ENCODE data around the gene ARHGEF6.

The ARHGEF6 gene

GRCh38 chrX:136656361-136656964, 124.3 kb downstream of the ARHGEF6 start:
- H3K4me1 ChIP-seq (ENCODE audit: control insufficient read depth in 2 of 2, insufficient read depth in 2 of 2, low read length in 2 of 2), result no peaks in the 10 kb centered on the region

GRCh38 chrX:136652822-136653723, 127.7 kb downstream of the ARHGEF6 start:
- Histone ChIP-seq H3K27ac (ENCODE audit: low read depth in 2 of 2, low read length in 2 of 2) (no peak overlapping the region), H3K9ac (ENCODE audit: low read depth in 1 of 2, low read length in 2 of 2) (no peak overlapping the region), H3K27me3 (ENCODE audit: control insufficient read depth in 2 of 2, insufficient read depth in 2 of 2, low read length in 2 of 2) (no peaks in the 10 kb centered on the region), H3K36me3 (ENCODE audit: control insufficient read depth in 2 of 2, insufficient read depth in 2 of 2, low read length in 2 of 2) (no peaks in the 10 kb centered on the region), H3K9me3 (ENCODE audit: control insufficient read depth in 2 of 2, low read length in 2 of 2) (no peaks in the 10 kb centered on the region), H3K4me1 (ENCODE audit: control insufficient read depth in 2 of 2, insufficient read depth in 2 of 2, low read length in 2 of 2) (no peaks in the 10 kb centered on the region), H3K4me3 (ENCODE audit: low read length in 2 of 2) (no peak overlapping the region)

More at GRCh38 chrX:136656361-136656964, 124.3 kb downstream of the ARHGEF6 start:
- Histone ChIP-seq H3K9ac (ENCODE audit: low read depth in 1 of 2, low read length in 2 of 2) (no peak overlapping the region), H3K27me3 (ENCODE audit: control insufficient read depth in 2 of 2, insufficient read depth in 2 of 2, low read length in 2 of 2) (no peaks in the 10 kb centered on the region), H3K27ac (ENCODE audit: low read depth in 2 of 2, low read length in 2 of 2) (no peak overlapping the region), H3K4me3 (ENCODE audit: low read length in 2 of 2) (no peak overlapping the region), H3K36me3 (ENCODE audit: control insufficient read depth in 2 of 2, insufficient read depth in 2 of 2, low read length in 2 of 2) (no peaks in the 10 kb centered on the region), H3K9me3 (ENCODE audit: control insufficient read depth in 2 of 2, low read length in 2 of 2) (no peaks in the 10 kb centered on the region)

- no peaks in the 10 kb centered on the region for H3K4me1 ChIP-seq (ENCODE audit: control insufficient read depth in 2 of 2, insufficient read depth in 2 of 2, low read length in 2 of 2)
- H3K9me3 ChIP-seq (ENCODE audit: control insufficient read depth in 2 of 2, low read length in 2 of 2), result no peaks in the 10 kb centered on the region
- H3K4me3 ChIP-seq (ENCODE audit: low read length in 2 of 2), result peak overlapping the region in 1 of 2 donors; percentile 15
- H3K27me3 ChIP-seq (ENCODE audit: control insufficient read depth in 2 of 2, insufficient read depth in 2 of 2, low read length in 2 of 2), result peaks cover 0 to 2% of the 10 kb centered on the region in 2 donors
- no peaks in the 10 kb centered on the region for H3K36me3 ChIP-seq (ENCODE audit: control insufficient read depth in 2 of 2, insufficient read depth in 2 of 2, low read length in 2 of 2)
- no peak overlapping the region for H3K27ac ChIP-seq (ENCODE audit: low read depth in 2 of 2, low read length in 2 of 2)
- H3K9ac ChIP-seq (ENCODE audit: low read depth in 1 of 2, low read length in 2 of 2), result no peak overlapping the region
Measured at GRCh38 chrX:136650811-136651210, 129.9 kb downstream of the ARHGEF6 start.

GRCh38 chrX:136647677-136648360, 132.9 kb downstream of the ARHGEF6 start, which contains the start of gene CD40LG:
TSS of gene CD40LG (plus strand) at chrX:136648158. CDS start at chrX:136648249, 91 bp downstream.
- Histone ChIP-seq H3K36me3 (ENCODE audit: control insufficient read depth in 2 of 2, insufficient read depth in 2 of 2, low read length in 2 of 2) (no peaks in the 10 kb centered on the region), H3K4me1 (ENCODE audit: control insufficient read depth in 2 of 2, insufficient read depth in 2 of 2, low read length in 2 of 2) (no peaks in the 10 kb centered on the region), H3K4me3 (ENCODE audit: low read length in 2 of 2) (peak within 1 kb of the TSS in 1 of 2 donors; percentile 48), H3K27me3 (ENCODE audit: control insufficient read depth in 2 of 2, insufficient read depth in 2 of 2, low read length in 2 of 2) (peaks cover 0 to 2% of the 10 kb centered on the region in 2 donors), H3K9me3 (ENCODE audit: control insufficient read depth in 2 of 2, low read length in 2 of 2) (no peaks in the 10 kb centered on the region), H3K27ac (ENCODE audit: low read depth in 2 of 2, low read length in 2 of 2) (no peak within 1 kb of the TSS), H3K9ac (ENCODE audit: low read depth in 1 of 2, low read length in 2 of 2) (peak within 1 kb of the TSS in 1 of 2 donors; percentile 17)

- Histone ChIP-seq H3K4me1 (ENCODE audit: control insufficient read depth in 2 of 2, insufficient read depth in 2 of 2, low read length in 2 of 2) (no peaks in the 10 kb centered on the region), H3K27me3 (ENCODE audit: control insufficient read depth in 2 of 2, insufficient read depth in 2 of 2, low read length in 2 of 2) (peaks cover 0 to 2% of the 10 kb centered on the region in 2 donors), H3K36me3 (ENCODE audit: control insufficient read depth in 2 of 2, insufficient read depth in 2 of 2, low read length in 2 of 2) (no peaks in the 10 kb centered on the region), H3K9me3 (ENCODE audit: control insufficient read depth in 2 of 2, low read length in 2 of 2) (no peaks in the 10 kb centered on the region), H3K4me3 (ENCODE audit: low read length in 2 of 2) (no peak overlapping the region), H3K9ac (ENCODE audit: low read depth in 1 of 2, low read length in 2 of 2) (no peak overlapping the region), H3K27ac (ENCODE audit: low read depth in 2 of 2, low read length in 2 of 2) (no peak overlapping the region)
Measured at GRCh38 chrX:136646602-136647239, 134.0 kb downstream of the ARHGEF6 start.

- no peak overlapping the region for H3K27ac ChIP-seq (ENCODE audit: low read depth in 2 of 2, low read length in 2 of 2)
- no peak overlapping the region for H3K4me3 ChIP-seq (ENCODE audit: low read length in 2 of 2)
- no peaks in the 10 kb centered on the region for H3K9me3 ChIP-seq (ENCODE audit: control insufficient read depth in 2 of 2, low read length in 2 of 2)
Measured at GRCh38 chrX:136643243-136643642, 137.5 kb downstream of the ARHGEF6 start.

GRCh38 chrX:136639506-136640176, 141.1 kb downstream of the ARHGEF6 start:
- Histone ChIP-seq H3K27me3 (ENCODE audit: control insufficient read depth in 2 of 2, insufficient read depth in 2 of 2, low read length in 2 of 2) (no peaks in the 10 kb centered on the region), H3K9me3 (ENCODE audit: control insufficient read depth in 2 of 2, low read length in 2 of 2) (no peaks in the 10 kb centered on the region), H3K4me3 (ENCODE audit: low read length in 2 of 2) (no peak overlapping the region), H3K36me3 (ENCODE audit: control insufficient read depth in 2 of 2, insufficient read depth in 2 of 2, low read length in 2 of 2) (no peaks in the 10 kb centered on the region), H3K9ac (ENCODE audit: low read depth in 1 of 2, low read length in 2 of 2) (no peak overlapping the region), H3K27ac (ENCODE audit: low read depth in 2 of 2, low read length in 2 of 2) (no peak overlapping the region), H3K4me1 (ENCODE audit: control insufficient read depth in 2 of 2, insufficient read depth in 2 of 2, low read length in 2 of 2) (no peaks in the 10 kb centered on the region)

More at GRCh38 chrX:136643243-136643642, 137.5 kb downstream of the ARHGEF6 start:
- no peaks in the 10 kb centered on the region for H3K36me3 ChIP-seq (ENCODE audit: control insufficient read depth in 2 of 2, insufficient read depth in 2 of 2, low read length in 2 of 2)
- no peaks in the 10 kb centered on the region for H3K4me1 ChIP-seq (ENCODE audit: control insufficient read depth in 2 of 2, insufficient read depth in 2 of 2, low read length in 2 of 2)
- no peak overlapping the region for H3K9ac ChIP-seq (ENCODE audit: low read depth in 1 of 2, low read length in 2 of 2)
- H3K27me3 ChIP-seq (ENCODE audit: control insufficient read depth in 2 of 2, insufficient read depth in 2 of 2, low read length in 2 of 2), result peaks cover 0 to 2% of the 10 kb centered on the region in 2 donors

- Histone ChIP-seq H3K9ac (ENCODE audit: low read depth in 1 of 2, low read length in 2 of 2) (no peak overlapping the region), H3K4me1 (ENCODE audit: control insufficient read depth in 2 of 2, insufficient read depth in 2 of 2, low read length in 2 of 2) (no peaks in the 10 kb centered on the region), H3K27me3 (ENCODE audit: control insufficient read depth in 2 of 2, insufficient read depth in 2 of 2, low read length in 2 of 2) (no peaks in the 10 kb centered on the region), H3K27ac (ENCODE audit: low read depth in 2 of 2, low read length in 2 of 2) (no peak overlapping the region), H3K9me3 (ENCODE audit: control insufficient read depth in 2 of 2, low read length in 2 of 2) (no peaks in the 10 kb centered on the region), H3K4me3 (ENCODE audit: low read length in 2 of 2) (no peak overlapping the region), H3K36me3 (ENCODE audit: control insufficient read depth in 2 of 2, insufficient read depth in 2 of 2, low read length in 2 of 2) (no peaks in the 10 kb centered on the region)
Measured at GRCh38 chrX:136636121-136636520, 144.6 kb downstream of the ARHGEF6 start.

- Histone ChIP-seq H3K9ac (ENCODE audit: low read depth in 1 of 2, low read length in 2 of 2) (no peak overlapping the region), H3K4me1 (ENCODE audit: control insufficient read depth in 2 of 2, insufficient read depth in 2 of 2, low read length in 2 of 2) (no peaks in the 10 kb centered on the region), H3K27ac (ENCODE audit: low read depth in 2 of 2, low read length in 2 of 2) (no peak overlapping the region), H3K9me3 (ENCODE audit: control insufficient read depth in 2 of 2, low read length in 2 of 2) (no peaks in the 10 kb centered on the region), H3K4me3 (ENCODE audit: low read length in 2 of 2) (no peak overlapping the region), H3K36me3 (ENCODE audit: control insufficient read depth in 2 of 2, insufficient read depth in 2 of 2, low read length in 2 of 2) (no peaks in the 10 kb centered on the region), H3K27me3 (ENCODE audit: control insufficient read depth in 2 of 2, insufficient read depth in 2 of 2, low read length in 2 of 2) (no peaks in the 10 kb centered on the region)
Measured at GRCh38 chrX:136635235-136635634, 145.5 kb downstream of the ARHGEF6 start.
